ENCODE data around the gene BST1.

BST1 gene

GRCh38 chr4:15716115-15716514, 13.2 kb downstream of the BST1 start:
- H3K27me3 ChIP-seq (ENCODE audit: insufficient read depth, poor library complexity, severe bottlenecking), result no peaks in the 10 kb centered on the region
- DNase-seq (ENCODE audit: low spot score), result no peak
- H3K4me3 ChIP-seq (ENCODE audit: severe bottlenecking), result no peak overlapping the region
- H3K36me3 ChIP-seq (ENCODE audit: low read depth), result no peaks in the 10 kb centered on the region
- TF ChIP-seq CTCF (IDR thresholded peaks at IDR 0.05; ENCODE audit: poor library complexity, severe bottlenecking), result no peak
- H3K9me3 ChIP-seq (ENCODE audit: severe bottlenecking), result no peaks in the 10 kb centered on the region
- no peak overlapping the region for H3K27ac ChIP-seq (ENCODE audit: poor library complexity, severe bottlenecking)
- no peak for ATAC-seq (ENCODE audit: low read depth)
- peaks cover 3% of the 10 kb centered on the region for H3K4me1 ChIP-seq (ENCODE audit: insufficient read depth, poor library complexity, severe bottlenecking)

GRCh38 chr4:15717086-15717485, 14.2 kb downstream of the BST1 start:
- Histone ChIP-seq H3K27me3 (ENCODE audit: insufficient read depth, poor library complexity, severe bottlenecking) (no peaks in the 10 kb centered on the region), H3K4me3 (ENCODE audit: severe bottlenecking) (no peak overlapping the region), H3K9me3 (ENCODE audit: severe bottlenecking) (no peaks in the 10 kb centered on the region), H3K4me1 (ENCODE audit: insufficient read depth, poor library complexity, severe bottlenecking) (peaks cover 3% of the 10 kb centered on the region), H3K36me3 (ENCODE audit: low read depth) (no peaks in the 10 kb centered on the region), H3K27ac (ENCODE audit: poor library complexity, severe bottlenecking) (peak overlapping the region; percentile 21)
- TF ChIP-seq CTCF (IDR thresholded peaks at IDR 0.05; ENCODE audit: poor library complexity, severe bottlenecking), result no peak
- ATAC-seq (ENCODE audit: low read depth), result peak; percentile 74
- DNase-seq (ENCODE audit: low spot score), result no peak

- no peaks in the 10 kb centered on the region for H3K27me3 ChIP-seq (ENCODE audit: insufficient read depth, poor library complexity, severe bottlenecking)
- TF ChIP-seq CTCF (IDR thresholded peaks at IDR 0.05; ENCODE audit: poor library complexity, severe bottlenecking), result no peak
- H3K4me1 ChIP-seq (ENCODE audit: insufficient read depth, poor library complexity, severe bottlenecking), result peaks cover 3% of the 10 kb centered on the region
- H3K9me3 ChIP-seq (ENCODE audit: severe bottlenecking), result no peaks in the 10 kb centered on the region
- no peaks in the 10 kb centered on the region for H3K36me3 ChIP-seq (ENCODE audit: low read depth)
- DNase-seq (ENCODE audit: low spot score) (no peak), ATAC-seq (ENCODE audit: low read depth) (no peak)
- H3K4me3 ChIP-seq (ENCODE audit: severe bottlenecking), result no peak overlapping the region
- peak overlapping the region; percentile 21 for H3K27ac ChIP-seq (ENCODE audit: poor library complexity, severe bottlenecking)
Measured at GRCh38 chr4:15717657-15718416, 15.0 kb downstream of the BST1 start.

GRCh38 chr4:15718465-15718864, 15.6 kb downstream of the BST1 start:
- TF ChIP-seq CTCF (IDR thresholded peaks at IDR 0.05; ENCODE audit: poor library complexity, severe bottlenecking), result no peak
- DNase-seq (ENCODE audit: low spot score) (no peak), ATAC-seq (ENCODE audit: low read depth) (no peak)
- Histone ChIP-seq H3K36me3 (ENCODE audit: low read depth) (no peaks in the 10 kb centered on the region), H3K27me3 (ENCODE audit: insufficient read depth, poor library complexity, severe bottlenecking) (no peaks in the 10 kb centered on the region), H3K27ac (ENCODE audit: poor library complexity, severe bottlenecking) (no peak overlapping the region), H3K9me3 (ENCODE audit: severe bottlenecking) (no peaks in the 10 kb centered on the region), H3K4me3 (ENCODE audit: severe bottlenecking) (no peak overlapping the region), H3K4me1 (ENCODE audit: insufficient read depth, poor library complexity, severe bottlenecking) (peaks cover 3% of the 10 kb centered on the region)

- ATAC-seq (ENCODE audit: low read depth) (no peak), DNase-seq (ENCODE audit: low spot score) (no peak)
- no peak for TF ChIP-seq CTCF (IDR thresholded peaks at IDR 0.05; ENCODE audit: poor library complexity, severe bottlenecking)
- H3K4me1 ChIP-seq (ENCODE audit: insufficient read depth, poor library complexity, severe bottlenecking), result peaks cover 3% of the 10 kb centered on the region
- H3K27me3 ChIP-seq (ENCODE audit: insufficient read depth, poor library complexity, severe bottlenecking), result no peaks in the 10 kb centered on the region
- no peaks in the 10 kb centered on the region for H3K36me3 ChIP-seq (ENCODE audit: low read depth)
- no peak overlapping the region for H3K4me3 ChIP-seq (ENCODE audit: severe bottlenecking)
- H3K9me3 ChIP-seq (ENCODE audit: severe bottlenecking), result no peaks in the 10 kb centered on the region
- H3K27ac ChIP-seq (ENCODE audit: poor library complexity, severe bottlenecking), result no peak overlapping the region
Measured at GRCh38 chr4:15718959-15719358, 16.1 kb downstream of the BST1 start.

Data from RWPE2 (cell line).